Memory B cell (primary cell): ENCODE results near the gene VEPH1.

Experiments used
- ATAC-seq: fragments of 150-1000 bp; cut with Tn5 transposase; 2 replicates; pipeline ENCODE4 v1.10.0; 2021; ENCODE audit warnings: low read depth, mild to moderate bottlenecking, moderate library complexity
- DNase-seq, 2 donors: peaks; one replicate each; pipeline ENCODE4 v3.0.0; 2022; ENCODE audit warnings: low spot score in 2 of 2
- H3K27ac Mint-ChIP-seq: one replicate; pipeline ENCODE4 v1.8.0; 2022; ENCODE audit warnings: mild to moderate bottlenecking, moderate library complexity, mixed read lengths
- H3K27me3 Mint-ChIP-seq: one replicate; pipeline ENCODE4 v1.8.0; 2022; ENCODE audit warnings: mixed read lengths
- H3K36me3 Mint-ChIP-seq: one replicate; pipeline ENCODE4 v1.8.0; 2022; ENCODE audit warnings: mild to moderate bottlenecking, mixed read lengths
- H3K4me1 Mint-ChIP-seq: one replicate; pipeline ENCODE4 v1.8.0; 2022; ENCODE audit warnings: mixed read lengths
- H3K4me3 Mint-ChIP-seq: one replicate; pipeline ENCODE4 v1.8.0; 2022; ENCODE audit warnings: mild to moderate bottlenecking, moderate library complexity, mixed read lengths
- H3K9me3 Mint-ChIP-seq: one replicate; pipeline ENCODE4 v1.8.0; 2022; ENCODE audit warnings: mixed read lengths

VEPH1 gene

GRCh38 chr3:157280786-157281185 is 222.4 kb downstream of the VEPH1 start:
- H3K36me3 Mint-ChIP-seq, result no peaks in the 10 kb centered on the region
- no peak for ATAC-seq

GRCh38 chr3:157280354-157280753 is 222.9 kb downstream of the VEPH1 start:
- Mint-ChIP-seq H3K4me1 (peaks cover 3% of the 10 kb centered on the region), H3K9me3 (no peaks in the 10 kb centered on the region), H3K36me3 (no peaks in the 10 kb centered on the region), H3K27ac (no peak overlapping the region), H3K4me3 (no peak overlapping the region), H3K27me3 (no peaks in the 10 kb centered on the region)
- DNase-seq (no peak), ATAC-seq (no peak)

More at GRCh38 chr3:157280786-157281185, 222.4 kb downstream of the VEPH1 start:
- Mint-ChIP-seq H3K4me1 (peaks cover 3% of the 10 kb centered on the region), H3K27ac (no peak overlapping the region), H3K27me3 (no peaks in the 10 kb centered on the region), H3K4me3 (no peak overlapping the region), H3K9me3 (no peaks in the 10 kb centered on the region)
- DNase-seq, result no peak

- ATAC-seq (no peak), DNase-seq (no peak)
- no peak overlapping the region for H3K27ac Mint-ChIP-seq
- peaks cover 3% of the 10 kb centered on the region for H3K4me1 Mint-ChIP-seq
- H3K9me3 Mint-ChIP-seq, result no peaks in the 10 kb centered on the region
- H3K36me3 Mint-ChIP-seq, result peaks cover under 1% of the 10 kb centered on the region
- H3K27me3 Mint-ChIP-seq, result no peaks in the 10 kb centered on the region
- no peak overlapping the region for H3K4me3 Mint-ChIP-seq
Measured at GRCh38 chr3:157279237-157279636, 224.0 kb downstream of the VEPH1 start.

GRCh38 chr3:157276801-157277200 is 226.4 kb downstream of the VEPH1 start:
- Mint-ChIP-seq H3K27me3 (no peaks in the 10 kb centered on the region), H3K4me1 (peaks cover 3% of the 10 kb centered on the region), H3K4me3 (no peak overlapping the region), H3K9me3 (no peaks in the 10 kb centered on the region), H3K27ac (no peak overlapping the region), H3K36me3 (peaks cover 2% of the 10 kb centered on the region)
- ATAC-seq, result no peak
- DNase-seq, result no peak

- H3K4me1 Mint-ChIP-seq, result peaks cover 1% of the 10 kb centered on the region
- no peaks in the 10 kb centered on the region for H3K27me3 Mint-ChIP-seq
- peaks cover 3% of the 10 kb centered on the region for H3K36me3 Mint-ChIP-seq
- H3K27ac Mint-ChIP-seq, result no peak overlapping the region
- H3K9me3 Mint-ChIP-seq, result no peaks in the 10 kb centered on the region
- no peak for ATAC-seq
- no peak overlapping the region for H3K4me3 Mint-ChIP-seq
- no peak for DNase-seq
Measured at GRCh38 chr3:157275832-157276231, 227.4 kb downstream of the VEPH1 start.

GRCh38 chr3:157274644-157275137 is 228.5 kb downstream of the VEPH1 start:
- Mint-ChIP-seq H3K4me1 (no peaks in the 10 kb centered on the region), H3K36me3 (peaks cover 4% of the 10 kb centered on the region)

GRCh38 chr3:157271283-157271882 is 231.8 kb downstream of the VEPH1 start:
- DNase-seq (no peak), ATAC-seq (no peak)
- Mint-ChIP-seq H3K4me1 (no peaks in the 10 kb centered on the region), H3K9me3 (no peaks in the 10 kb centered on the region), H3K36me3 (peaks cover 7% of the 10 kb centered on the region), H3K27me3 (peaks cover 2% of the 10 kb centered on the region), H3K4me3 (no peak overlapping the region), H3K27ac (no peak overlapping the region)

More at GRCh38 chr3:157274644-157275137, 228.5 kb downstream of the VEPH1 start:
- no peak for DNase-seq
- Mint-ChIP-seq H3K27me3 (no peaks in the 10 kb centered on the region), H3K9me3 (no peaks in the 10 kb centered on the region), H3K27ac (no peak overlapping the region), H3K4me3 (no peak overlapping the region)
- no peak for ATAC-seq

GRCh38 chr3:157268026-157268425 is 235.2 kb downstream of the VEPH1 start:
- no peak overlapping the region for H3K4me3 Mint-ChIP-seq
- no peak for ATAC-seq
- H3K27ac Mint-ChIP-seq, result no peak overlapping the region
- DNase-seq, result no peak
- peaks cover 5% of the 10 kb centered on the region for H3K36me3 Mint-ChIP-seq
- peaks cover 2% of the 10 kb centered on the region for H3K27me3 Mint-ChIP-seq
- H3K4me1 Mint-ChIP-seq, result no peaks in the 10 kb centered on the region
- no peaks in the 10 kb centered on the region for H3K9me3 Mint-ChIP-seq

GRCh38 chr3:157265931-157266330 is 237.3 kb downstream of the VEPH1 start:
- ATAC-seq (no peak), DNase-seq (no peak)
- Mint-ChIP-seq H3K27me3 (peaks cover 2% of the 10 kb centered on the region), H3K4me1 (no peaks in the 10 kb centered on the region), H3K36me3 (peaks cover 5% of the 10 kb centered on the region), H3K27ac (no peak overlapping the region), H3K9me3 (no peaks in the 10 kb centered on the region), H3K4me3 (no peak overlapping the region)

GRCh38 chr3:157263027-157263426 is 240.2 kb downstream of the VEPH1 start:
- peaks cover under 1% of the 10 kb centered on the region for H3K36me3 Mint-ChIP-seq
- no peak for ATAC-seq
- peaks cover under 1% of the 10 kb centered on the region for H3K27me3 Mint-ChIP-seq

GRCh38 chr3:157261000-157261399 is 242.2 kb downstream of the VEPH1 start:
- no peak for DNase-seq
- ATAC-seq, result no peak
- Mint-ChIP-seq H3K4me1 (no peaks in the 10 kb centered on the region), H3K9me3 (no peaks in the 10 kb centered on the region), H3K27ac (no peak overlapping the region), H3K4me3 (no peak overlapping the region), H3K36me3 (peaks cover under 1% of the 10 kb centered on the region), H3K27me3 (no peaks in the 10 kb centered on the region)

More at GRCh38 chr3:157263027-157263426, 240.2 kb downstream of the VEPH1 start:
- no peak for DNase-seq
- no peak overlapping the region for H3K27ac Mint-ChIP-seq
- H3K9me3 Mint-ChIP-seq, result no peaks in the 10 kb centered on the region
- no peaks in the 10 kb centered on the region for H3K4me1 Mint-ChIP-seq
- H3K4me3 Mint-ChIP-seq, result no peak overlapping the region

- Mint-ChIP-seq H3K27ac (no peak overlapping the region), H3K36me3 (peaks cover 2% of the 10 kb centered on the region), H3K4me1 (peaks cover 3% of the 10 kb centered on the region), H3K27me3 (no peaks in the 10 kb centered on the region), H3K9me3 (no peaks in the 10 kb centered on the region), H3K4me3 (no peak overlapping the region)
- ATAC-seq (no peak), DNase-seq (no peak)
Measured at GRCh38 chr3:157259825-157260224, 243.4 kb downstream of the VEPH1 start.

- Mint-ChIP-seq H3K4me3 (no peak overlapping the region), H3K4me1 (peaks cover 3% of the 10 kb centered on the region), H3K27me3 (no peaks in the 10 kb centered on the region), H3K27ac (no peak overlapping the region), H3K36me3 (peaks cover 4% of the 10 kb centered on the region), H3K9me3 (no peaks in the 10 kb centered on the region)
- no peak for DNase-seq
- ATAC-seq, result no peak
Measured at GRCh38 chr3:157257101-157257500, 246.1 kb downstream of the VEPH1 start.

- no peak for DNase-seq
- no peak overlapping the region for H3K27ac Mint-ChIP-seq
- H3K27me3 Mint-ChIP-seq, result no peaks in the 10 kb centered on the region
- no peaks in the 10 kb centered on the region for H3K9me3 Mint-ChIP-seq
- H3K36me3 Mint-ChIP-seq, result peaks cover 7% of the 10 kb centered on the region
- no peak overlapping the region for H3K4me3 Mint-ChIP-seq
- peaks cover 3% of the 10 kb centered on the region for H3K4me1 Mint-ChIP-seq
- no peak for ATAC-seq
Measured at GRCh38 chr3:157255797-157256196, 247.4 kb downstream of the VEPH1 start.

- Mint-ChIP-seq H3K9me3 (no peaks in the 10 kb centered on the region), H3K36me3 (peaks cover 7% of the 10 kb centered on the region), H3K27me3 (no peaks in the 10 kb centered on the region), H3K4me3 (no peak overlapping the region), H3K4me1 (peaks cover 3% of the 10 kb centered on the region), H3K27ac (no peak overlapping the region)
- no peak for DNase-seq
- no peak for ATAC-seq
Measured at GRCh38 chr3:157251685-157252084, 251.5 kb downstream of the VEPH1 start.
